Left ventricle myocardium superior (tissue), 1 donor: Measurements from ENCODE around the gene VWA5B1. TPM values are rescaled to one million over a fixed set of nuclear protein-coding genes. Genes with fewer than 3 reads are reported as not detected.

Source experiments
- ATAC-seq: fragments of 200-7000 bp; cut with Tn5 transposase; one replicate; pipeline ENCODE4 v1.9.1; 2020; ENCODE audit warnings: mild to moderate bottlenecking, moderate library complexity
- DNase-seq: peaks from one replicate; pipeline ENCODE4 v3.0.0-alpha.2; 2020
- intact Hi-C: fragments of 100-400 bp; cut with micrococcal nuclease; formaldehyde crosslinking; loops from one replicate; pipeline ENCODE4 v1.11.0; 2022
- total RNA-seq: library from RNA; stranded (reverse); fragmentation: NEBNext Ultra II Directional; extraction: Animal tissue kit (Norgen Biotek cat#: 25700); gene quantifications from one replicate; pipeline ENCODE4 v1.2.1, GENCODE V29; 2021
- donor health status: DM: no; HTN: yes; CAD: no; lungs with severe emphysema.

Gene VWA5B1
- total RNA-seq, 1 donor from 2014 or later = not detected

- intact Hi-C loops = loop anchor here (10.0 kb wide), 1 partner anchor 119 kb away; no protein-coding TSS in a partner anchor
- DNase-seq = no peak
- no peak for ATAC-seq
Observed at GRCh38 chr1:20376171-20376570, 85.5 kb downstream of the VWA5B1 start.

GRCh38 chr1:20376880-20377494 is 86.3 kb downstream of the VWA5B1 start:
- DNase-seq = peak; percentile 60
- intact Hi-C loops = loop anchor here (10.0 kb wide), 1 partner anchor 118 kb away; no protein-coding TSS in a partner anchor
- peak; percentile 62 for ATAC-seq

GRCh38 chr1:20377516-20378270 is 87.0 kb downstream of the VWA5B1 start:
- no peak for ATAC-seq
- no peak for DNase-seq
- intact Hi-C loops = loop anchor here (10.0 kb wide), 1 partner anchor 117 kb away; no protein-coding TSS in a partner anchor

GRCh38 chr1:20379075-20379474 is 88.4 kb downstream of the VWA5B1 start:
- no peak for DNase-seq
- intact Hi-C loops = loop anchor here (10.0 kb wide), 1 partner anchor 116 kb away; no protein-coding TSS in a partner anchor
- no peak for ATAC-seq

- ATAC-seq (no peak), DNase-seq (no peak)
- intact Hi-C loops = no loop called here
Observed at GRCh38 chr1:20380175-20380574, 89.5 kb downstream of the VWA5B1 start.

- intact Hi-C loops = no loop called here
- DNase-seq (no peak), ATAC-seq (no peak)
Observed at GRCh38 chr1:20380616-20381035, 90.0 kb downstream of the VWA5B1 start.

GRCh38 chr1:20381045-20381641 is 90.5 kb downstream of the VWA5B1 start:
- no peak for ATAC-seq
- intact Hi-C loops = no loop called here

GRCh38 chr1:20381961-20382360 is 91.3 kb downstream of the VWA5B1 start:
- intact Hi-C loops = no loop called here
- ATAC-seq = no peak
- DNase-seq = no peak

More at GRCh38 chr1:20381045-20381641, 90.5 kb downstream of the VWA5B1 start:
- DNase-seq = no peak

GRCh38 chr1:20382711-20383110 is 92.0 kb downstream of the VWA5B1 start:
- intact Hi-C loops = no loop called here
- ATAC-seq = no peak
- no peak for DNase-seq

- DNase-seq = no peak
- intact Hi-C loops = no loop called here
- ATAC-seq = no peak
Observed at GRCh38 chr1:20383631-20384030, 93.0 kb downstream of the VWA5B1 start.

GRCh38 chr1:20385630-20386029 is 95.0 kb downstream of the VWA5B1 start:
- DNase-seq = no peak
- ATAC-seq = no peak
- intact Hi-C loops = no loop called here

- DNase-seq = no peak
Observed at GRCh38 chr1:20386323-20387081, 95.8 kb downstream of the VWA5B1 start.

GRCh38 chr1:20389571-20389970 is 98.9 kb downstream of the VWA5B1 start:
- intact Hi-C loops = no loop called here
- ATAC-seq = no peak
- no peak for DNase-seq

More at GRCh38 chr1:20386323-20387081, 95.8 kb downstream of the VWA5B1 start:
- intact Hi-C loops = no loop called here
- no peak for ATAC-seq

GRCh38 chr1:20390589-20391331 is 100.1 kb downstream of the VWA5B1 start:
- ATAC-seq = no peak
- intact Hi-C loops = no loop called here
- no peak for DNase-seq

GRCh38 chr1:20395255-20395654 is 104.6 kb downstream of the VWA5B1 start:
- no peak for ATAC-seq

GRCh38 chr1:20398744-20399143 is 108.1 kb downstream of the VWA5B1 start:
- ATAC-seq (no peak), DNase-seq (no peak)
- intact Hi-C loops = no loop called here

More at GRCh38 chr1:20395255-20395654, 104.6 kb downstream of the VWA5B1 start:
- no peak for DNase-seq
- intact Hi-C loops = no loop called here

GRCh38 chr1:20399196-20399595 is 108.5 kb downstream of the VWA5B1 start:
- no peak for DNase-seq
- intact Hi-C loops = no loop called here
- ATAC-seq = no peak

GRCh38 chr1:20399606-20400180 is 109.0 kb downstream of the VWA5B1 start:
- ATAC-seq = no peak
- intact Hi-C loops = no loop called here

More at GRCh38 chr1:20399606-20400180, 109.0 kb downstream of the VWA5B1 start:
- no peak for DNase-seq
